HEK293T (cell line): ENCODE measurements around the gene CD33.

Experiments
- CTCF ChIA-PET: fragments of 350-600 bp; formaldehyde crosslinking; extraction: SDS; loops from one replicate; lab custom pipeline; 2021; ENCODE audit warnings: antibody characterized with exemption, inconsistent platforms; lab: Yijun Ruan, JAX
- POLR2A ChIA-PET: fragments of 350-600 bp; formaldehyde crosslinking; extraction: SDS; loops from one replicate; lab custom pipeline; 2020; ENCODE audit warnings: antibody characterized with exemption, inconsistent platforms; lab: Yijun Ruan, JAX
- DNase-seq: peaks from one replicate; pipeline ENCODE4 v3.0.0; 2012; ENCODE audit warnings: mixed read lengths; ENCODE audit errors: extremely low spot score
- ARNT ChIP-seq: fragments of 450-650 bp; IDR thresholded peaks from 2 replicates; pipeline ENCODE4 v1.6.1; 2017; ENCODE audit warnings: mild to moderate bottlenecking
- BHLHE40 ChIP-seq: fragments of 450-650 bp; IDR thresholded peaks from 2 replicates; pipeline ENCODE4 v1.6.1; 2016; ENCODE audit warnings: mild to moderate bottlenecking, moderate library complexity, borderline replicate concordance
- CTBP1 ChIP-seq: fragments of 450-650 bp; IDR thresholded peaks from 2 replicates; pipeline ENCODE4 v1.6.1; 2016; ENCODE audit warnings: borderline replicate concordance
- ELF4 ChIP-seq: fragments of 450-650 bp; IDR thresholded peaks from 2 replicates; pipeline ENCODE4 v1.6.1; 2017; ENCODE audit warnings: antibody characterized with exemption
- FOXA1 ChIP-seq: fragments of 450-650 bp; IDR thresholded peaks from 2 replicates; pipeline ENCODE4 v1.6.1; 2016; ENCODE audit warnings: mild to moderate bottlenecking
- FOXK2 ChIP-seq: fragments of 450-650 bp; IDR thresholded peaks from 2 replicates; pipeline ENCODE4 v1.6.1; 2016; ENCODE audit warnings: mild to moderate bottlenecking
- FOXM1 ChIP-seq: fragments of 450-650 bp; IDR thresholded peaks from 2 replicates; pipeline ENCODE4 v1.6.1; 2017; ENCODE audit warnings: mild to moderate bottlenecking, borderline replicate concordance
- HDGF ChIP-seq: fragments of 450-650 bp; IDR thresholded peaks from 2 replicates; pipeline ENCODE4 v1.6.1; 2017; ENCODE audit warnings: antibody characterized with exemption, borderline replicate concordance
- L3MBTL2 ChIP-seq: fragments of 450-650 bp; conservative IDR thresholded peaks from 2 replicates; pipeline ENCODE4 v1.6.1; 2016; ENCODE audit warnings: mild to moderate bottlenecking
- LEF1 ChIP-seq: fragments of 450-650 bp; IDR thresholded peaks from 2 replicates; pipeline ENCODE4 v1.6.1; 2017; ENCODE audit warnings: mild to moderate bottlenecking, borderline replicate concordance
- NFRKB ChIP-seq: fragments of 450-650 bp; IDR thresholded peaks from 2 replicates; pipeline ENCODE4 v1.6.1; 2016; ENCODE audit warnings: mild to moderate bottlenecking, moderate library complexity
- PKNOX1 ChIP-seq: fragments of 450-650 bp; IDR thresholded peaks from 2 replicates; pipeline ENCODE4 v1.6.1; 2016
- SP1 ChIP-seq: fragments of 450-650 bp; IDR thresholded peaks from 2 replicates; pipeline ENCODE4 v1.6.1; 2017
- SUZ12 ChIP-seq: fragments of 450-650 bp; IDR thresholded peaks from 2 replicates; pipeline ENCODE4 v1.6.1; 2016; ENCODE audit warnings: mild to moderate bottlenecking
- TARDBP ChIP-seq: fragments of 450-650 bp; IDR thresholded peaks from 2 replicates; pipeline ENCODE4 v1.6.1; 2016
- ZNF384 ChIP-seq: fragments of 450-650 bp; IDR thresholded peaks from 2 replicates; pipeline ENCODE4 v1.6.1; 2016

The CD33 gene

GRCh38 chr19:51259348-51260245 lies 34.7 kb downstream of the CD33 start:
- DNase-seq: peak; percentile 47
- ChIA-PET POLR2A (no interaction called here), CTCF (interaction anchor here (0.8 to 1.3 kb wide), 3 partner anchors 9 to 103 kb away, joined by 3 to 4 read pairs (median 3); partner anchors contain the start of gene SIGLECL1)
- TF ChIP-seq TARDBP (no peak), L3MBTL2 (no peak)

GRCh38 chr19:51263808-51264207 lies 38.9 kb downstream of the CD33 start:
- ChIA-PET CTCF (no interaction called here), POLR2A (no interaction called here)
- no peak for DNase-seq
- no peak for TF ChIP-seq NFRKB
- no peak for TF ChIP-seq CTBP1
- no peak for TF ChIP-seq HDGF
- no peak for TF ChIP-seq ELF4
- no peak for TF ChIP-seq BHLHE40
- TF ChIP-seq FOXM1: no peak
- TF ChIP-seq ZNF384: no peak
- TF ChIP-seq SUZ12: no peak
- TF ChIP-seq PKNOX1: no peak
- TF ChIP-seq SP1: no peak
- TF ChIP-seq FOXA1: no peak
- TF ChIP-seq FOXK2: no peak
- TF ChIP-seq LEF1: no peak
- no peak for TF ChIP-seq TARDBP

- CTCF ChIA-PET: no interaction called here
- TF ChIP-seq FOXA1 (no peak), HDGF (no peak), BHLHE40 (no peak), PKNOX1 (no peak), SP1 (no peak), CTBP1 (no peak), ARNT (no peak), ELF4 (no peak), ZNF384 (no peak), FOXM1 (no peak), L3MBTL2 (no peak), NFRKB (no peak), SUZ12 (no peak), FOXK2 (no peak), LEF1 (no peak), TARDBP (no peak)
- POLR2A ChIA-PET: no interaction called here
- no peak for DNase-seq
Measured at GRCh38 chr19:51271067-51271466, 46.2 kb downstream of the CD33 start.

GRCh38 chr19:51272183-51272810 lies 47.4 kb downstream of the CD33 start:
- CTCF ChIA-PET: no interaction called here
- DNase-seq: no peak
- POLR2A ChIA-PET: no interaction called here
- TF ChIP-seq ZNF384: no peak
- TF ChIP-seq SUZ12: no peak
- TF ChIP-seq PKNOX1: no peak
- no peak for TF ChIP-seq L3MBTL2
- TF ChIP-seq FOXK2: no peak
- no peak for TF ChIP-seq BHLHE40
- no peak for TF ChIP-seq SP1
- no peak for TF ChIP-seq TARDBP
- no peak for TF ChIP-seq FOXM1
- no peak for TF ChIP-seq CTBP1
- no peak for TF ChIP-seq NFRKB
- no peak for TF ChIP-seq LEF1
- TF ChIP-seq FOXA1: no peak
- no peak for TF ChIP-seq ARNT
- no peak for TF ChIP-seq HDGF
- no peak for TF ChIP-seq ELF4

- TF ChIP-seq NFRKB: no peak
- CTCF ChIA-PET: no interaction called here
- no peak for DNase-seq
- POLR2A ChIA-PET: no interaction called here
Measured at GRCh38 chr19:51274049-51274770, 49.3 kb downstream of the CD33 start.

GRCh38 chr19:51277112-51277511 lies 52.2 kb downstream of the CD33 start:
- ChIA-PET POLR2A (no interaction called here), CTCF (no interaction called here)
- no peak for DNase-seq
- TF ChIP-seq ARNT (no peak), FOXM1 (no peak), FOXA1 (no peak), SUZ12 (no peak), NFRKB (no peak), ELF4 (no peak), BHLHE40 (no peak), SP1 (no peak), HDGF (no peak), CTBP1 (no peak)
